SKM-1 (cell line): ENCODE measurements around the gene POC1A.
A peak's percentile ranks its signal among the peaks of the same experiment; 100 is the strongest.
"Not testable (repeated sequence)": the region's sequence is repeated elsewhere in the genome, so short reads cannot be mapped to it uniquely, and the experiment has no call there.

Experiments
- DNase-seq: peaks from one replicate; lab custom pipeline; 2025; ENCODE audit not compliant: unreplicated experiment; lab: John Stamatoyannopoulos, UW

The POC1A gene

DNA sequence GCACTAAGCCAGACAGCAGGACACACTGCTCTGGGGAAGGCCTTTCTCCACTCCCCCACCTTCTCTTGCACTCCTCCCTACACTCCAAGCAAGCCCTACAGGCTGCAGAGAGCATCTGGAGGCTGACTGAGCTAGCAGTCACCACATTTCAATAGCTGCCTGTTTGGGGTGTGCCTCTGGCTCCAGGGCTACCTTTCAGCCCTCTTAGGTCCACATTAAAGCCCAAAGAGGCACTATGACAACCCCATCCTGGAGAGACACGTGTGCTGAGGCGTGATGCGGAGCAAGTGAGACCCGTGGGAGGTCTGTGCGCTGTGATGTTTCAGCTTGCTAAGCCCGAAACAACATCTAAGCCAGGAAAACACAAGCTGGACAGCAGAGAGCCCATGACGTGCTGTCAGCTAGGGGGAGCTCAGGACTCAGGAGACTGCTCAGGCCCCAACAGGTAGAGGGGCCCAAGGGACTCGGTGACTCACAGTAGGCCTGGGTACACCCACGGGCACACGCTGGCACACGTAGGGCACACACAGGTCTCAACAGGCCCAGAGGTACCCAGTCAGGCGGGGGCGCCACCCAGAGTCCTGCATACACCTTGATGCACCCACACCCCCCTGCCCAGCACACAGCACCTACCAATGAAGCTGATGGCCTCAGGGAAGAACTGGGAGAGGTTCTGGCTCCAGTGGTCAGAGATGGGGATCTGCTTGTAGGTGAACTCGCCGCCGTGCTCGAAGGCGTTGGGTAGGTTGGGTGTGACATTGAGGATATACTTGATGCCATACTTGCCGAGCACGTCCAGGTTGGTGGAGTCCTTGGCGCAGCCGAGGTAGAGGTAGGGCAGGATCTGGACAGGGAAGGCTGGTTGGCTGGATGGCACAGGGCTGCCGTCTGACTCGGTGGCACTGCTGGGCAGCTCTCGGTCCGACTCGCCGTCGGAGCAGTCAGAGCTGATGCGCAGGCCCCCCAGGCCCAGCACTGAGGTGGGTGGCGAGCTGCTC lies 100.6 kb downstream of the POC1A start:
- DNase-seq = no peak

- DNase-seq = peak; percentile 61
Measured at GRCh38 chr3:52052831-52053306, 101.4 kb downstream of the POC1A start.

GRCh38 chr3:52051444-52051843 lies 102.8 kb downstream of the POC1A start:
- DNase-seq = no peak

DNA sequence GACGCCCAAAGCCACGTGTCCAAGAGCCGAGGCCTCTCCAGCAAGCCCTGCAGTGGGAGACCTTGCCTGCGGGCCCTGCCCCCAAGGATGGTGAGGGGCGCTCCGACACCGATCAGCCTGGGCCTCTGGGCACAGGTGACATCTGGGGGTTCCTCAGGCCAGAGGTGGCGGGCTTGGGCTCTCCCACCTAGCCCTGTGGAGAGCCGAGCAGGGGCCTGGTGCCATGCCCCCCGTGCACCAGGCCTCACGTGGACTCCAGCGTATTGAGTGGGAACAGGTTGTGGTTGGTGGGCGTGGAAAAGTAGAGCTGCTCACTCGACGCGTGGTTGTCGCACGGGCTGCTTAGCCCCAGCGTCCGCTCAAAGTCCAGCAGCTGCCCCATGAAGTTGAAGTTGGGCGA lies 103.7 kb downstream of the POC1A start:
- DNase-seq = no peak

GRCh38 chr3:52049503-52049902 lies 104.7 kb downstream of the POC1A start:
- DNase-seq = no peak

GRCh38 chr3:52047295-52047960 lies 106.8 kb downstream of the POC1A start:
- DNase-seq = no peak

GRCh38 chr3:52046902-52047239 lies 107.4 kb downstream of the POC1A start:
- DNase-seq = no peak

DNA sequence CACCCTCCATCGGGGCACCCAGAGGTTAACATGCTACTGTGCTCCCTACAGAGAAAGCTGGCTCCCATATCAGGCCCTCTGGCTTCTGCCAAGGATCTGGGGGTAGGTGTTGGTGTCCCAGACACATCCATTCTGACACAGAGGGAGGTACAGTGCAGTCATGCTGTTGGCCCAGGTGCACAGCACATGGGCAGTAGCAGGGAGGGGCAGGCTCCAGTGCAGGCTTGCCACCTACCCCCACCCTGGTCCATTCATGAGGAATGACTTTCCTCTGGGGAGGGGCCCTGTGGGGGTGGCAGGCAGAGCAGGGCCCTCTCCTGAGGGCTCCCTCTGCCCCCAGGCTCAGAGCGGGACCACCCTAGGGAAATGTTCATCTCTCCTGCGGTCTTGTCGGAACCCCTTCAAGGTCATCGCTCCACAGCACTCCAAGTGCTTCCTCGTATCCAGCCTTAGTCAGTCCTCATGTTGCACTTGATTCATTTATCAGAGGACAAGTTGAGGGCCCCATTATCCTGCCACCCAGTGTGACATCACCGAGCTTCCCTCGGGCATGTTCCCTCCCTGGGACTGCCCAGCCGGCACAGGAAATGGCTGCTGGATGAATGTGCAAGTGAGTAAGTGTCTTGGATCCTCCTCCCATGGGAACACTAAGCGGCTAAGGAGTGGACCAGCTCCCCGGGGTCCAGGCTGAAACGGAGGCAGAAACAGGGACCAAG lies 107.9 kb downstream of the POC1A start:
- no peak for DNase-seq

GRCh38 chr3:52044869-52045619 lies 109.2 kb downstream of the POC1A start:
- DNase-seq = no peak

DNA sequence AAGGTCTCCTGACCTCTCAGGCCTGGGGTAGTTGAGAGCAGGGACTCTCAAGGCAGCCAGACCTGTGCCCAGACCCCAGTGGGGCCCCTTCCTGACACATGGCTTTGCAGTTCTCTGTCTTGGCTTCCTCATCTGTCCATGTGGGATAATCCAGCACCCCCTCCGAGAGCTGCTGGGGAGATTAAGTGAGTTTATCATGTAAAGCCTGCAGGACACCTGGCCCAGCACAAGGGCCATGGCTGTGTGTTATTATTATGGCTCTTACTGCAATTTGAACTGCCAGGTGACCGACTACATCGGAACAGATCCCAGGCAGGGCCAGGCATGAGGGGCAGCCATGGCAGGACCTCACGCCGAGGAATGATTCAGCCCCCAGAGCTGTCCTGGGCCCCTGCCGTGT lies 110.5 kb downstream of the POC1A start:
- no peak for DNase-seq

GRCh38 chr3:52043039-52043438 lies 111.2 kb downstream of the POC1A start:
- DNase-seq = not testable (repeated sequence)

DNA sequence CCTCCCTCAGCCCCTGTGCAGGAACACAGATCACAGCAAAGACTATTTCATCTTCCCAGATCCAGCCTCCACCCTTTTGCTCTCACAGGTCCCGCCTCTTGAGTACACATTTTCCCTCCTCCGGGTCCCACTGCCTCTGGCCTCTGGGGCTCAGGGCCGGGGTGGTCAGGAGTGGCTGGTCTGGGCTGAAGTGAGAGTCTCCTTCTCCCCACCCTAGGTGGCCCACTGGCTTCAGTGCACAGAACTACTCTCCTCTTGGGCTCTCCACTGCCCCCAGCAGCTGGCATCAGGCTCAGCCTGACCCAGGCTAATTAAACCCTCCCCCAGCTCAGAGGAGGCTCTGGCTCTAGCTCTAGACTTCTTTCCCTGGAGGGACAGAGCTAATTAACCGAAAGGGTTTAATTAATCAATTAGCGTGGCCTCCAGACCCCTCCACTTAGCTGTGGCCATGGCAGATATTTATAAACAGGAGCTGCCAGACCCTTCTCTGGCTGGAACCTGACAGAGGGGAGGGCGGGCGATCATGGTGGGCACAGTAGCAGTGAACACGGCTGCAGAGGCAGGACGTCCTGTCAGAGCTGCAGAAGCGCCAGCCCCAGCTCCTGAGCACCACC lies 113.0 kb downstream of the POC1A start:
- DNase-seq = no peak

DNA sequence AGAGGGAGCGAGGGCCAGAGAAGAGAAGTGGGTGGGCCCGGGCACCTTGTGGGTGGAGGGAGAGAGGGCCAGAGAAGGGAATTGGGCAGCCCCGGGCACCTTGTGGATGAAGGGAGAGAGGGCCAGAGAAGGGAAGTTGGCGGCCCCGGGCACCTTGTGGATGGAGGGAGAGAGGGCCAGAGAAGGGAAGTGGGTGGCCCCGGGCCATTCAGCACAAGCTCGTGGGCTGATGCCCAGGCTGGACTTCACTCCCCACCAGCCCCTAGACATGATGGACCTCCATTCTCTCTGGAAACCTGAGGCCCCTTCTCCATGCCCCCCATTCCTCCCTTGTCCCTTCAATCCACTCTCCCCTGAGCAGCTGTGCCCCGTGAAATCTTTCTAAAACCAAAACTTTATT lies 113.6 kb downstream of the POC1A start:
- no peak for DNase-seq

DNA sequence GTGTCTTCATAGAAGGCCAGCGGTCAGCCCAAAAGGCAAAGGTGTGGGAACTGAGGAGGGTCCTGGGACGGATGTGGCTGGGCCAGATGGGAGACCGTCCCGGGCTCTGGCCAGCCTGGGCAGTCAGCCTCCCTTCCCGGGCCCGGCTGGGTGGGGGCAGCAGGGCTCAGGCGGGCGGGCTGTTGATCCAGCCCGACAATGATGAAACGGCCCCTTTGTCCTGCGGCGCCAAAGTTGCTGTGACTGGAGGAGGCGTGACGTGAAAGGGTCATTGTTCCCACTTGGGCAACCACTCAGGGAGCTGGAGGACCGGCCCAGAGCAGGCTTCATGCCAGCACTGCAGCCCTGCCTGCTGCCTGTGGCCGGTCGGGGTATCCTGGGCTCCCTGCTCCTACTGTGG lies 114.4 kb downstream of the POC1A start:
- no peak for DNase-seq

DNA sequence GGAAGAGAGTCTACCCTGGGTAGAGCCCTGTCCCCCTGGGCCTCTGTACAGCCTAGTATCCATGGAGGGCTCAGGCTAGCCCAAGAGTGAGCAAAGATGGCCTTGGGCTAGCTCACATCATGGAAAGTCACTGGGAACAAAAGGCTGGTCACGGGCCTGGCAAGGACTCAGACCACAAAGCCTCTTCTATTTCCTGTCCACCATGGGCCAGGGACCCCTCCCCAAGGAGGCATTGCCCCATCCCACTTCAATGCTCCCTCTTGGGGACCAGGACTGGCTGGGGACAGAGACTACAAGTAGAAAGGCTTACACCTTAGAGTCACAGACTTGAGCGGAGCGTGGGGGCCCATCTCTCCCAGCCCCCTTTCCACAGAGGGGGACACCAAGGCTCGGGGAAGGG lies 114.8 kb downstream of the POC1A start:
- no peak for DNase-seq

GRCh38 chr3:52038227-52038626 lies 116.0 kb downstream of the POC1A start:
- no peak for DNase-seq

DNA sequence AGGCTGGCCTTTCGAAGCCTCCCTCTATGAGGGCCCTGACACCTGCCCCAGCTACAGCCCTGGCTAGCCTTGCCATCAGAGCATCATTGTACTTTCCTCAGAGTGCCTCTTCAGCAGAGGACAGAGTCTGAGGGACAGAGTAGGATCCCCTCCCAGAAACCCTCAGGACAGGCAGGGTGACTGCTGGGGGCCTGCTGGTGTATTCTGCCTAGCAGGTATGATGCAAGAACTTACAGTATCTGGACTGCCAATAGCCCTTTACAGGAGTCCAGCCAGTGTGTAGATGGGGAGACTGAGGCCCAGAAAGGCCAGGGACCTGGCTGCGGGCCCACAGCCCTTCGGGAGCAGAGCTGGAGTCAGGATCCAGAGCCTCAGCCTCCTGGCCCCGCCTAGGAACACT lies 116.9 kb downstream of the POC1A start:
- DNase-seq = no peak

- DNase-seq = no peak
Measured at GRCh38 chr3:52036829-52037228, 117.4 kb downstream of the POC1A start.

GRCh38 chr3:52036222-52036694 lies 118.0 kb downstream of the POC1A start:
- DNase-seq = no peak

DNA sequence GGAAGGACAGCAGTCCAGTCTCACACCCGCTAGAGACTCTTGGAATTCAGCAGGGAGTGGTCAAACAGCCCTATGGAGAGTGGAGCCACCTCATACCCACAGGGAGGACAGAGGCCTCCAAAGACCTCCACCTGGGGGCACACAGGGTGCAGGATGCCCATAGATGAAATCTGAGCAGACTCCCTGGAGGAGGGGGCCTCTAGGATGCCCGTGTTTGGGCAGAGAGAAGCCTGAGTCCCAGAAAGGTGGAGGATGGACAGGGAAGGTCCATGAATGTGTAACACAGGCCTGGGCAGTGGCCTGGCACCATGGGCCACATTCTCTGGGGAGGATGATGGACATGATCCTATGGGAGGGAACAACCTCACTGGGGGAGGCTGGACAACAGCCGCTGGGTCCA lies 119.6 kb downstream of the POC1A start:
- no peak for DNase-seq
